Spleen (tissue), 11 donors: Measurements from ENCODE around the gene RNF166. TPM values are rescaled to one million over a fixed set of nuclear protein-coding genes. Genes with fewer than 3 reads are reported as not detected.

ENCODE experiments used
- DNase-seq: peaks from one replicate; pipeline ENCODE4 v3.0.0-alpha.2; 2020
- H3K27ac ChIP-seq, 8 donors: fragments of 200-600 bp; sonication (generic) in 7 of 8; 1 replicate in 4 of 8; 2 replicates in 4 of 8; pipeline versions ENCODE4 v1.5.0 to v1.8.0; 2016 to 2021; ENCODE audit warnings: inconsistent platforms in 4 of 8, mild to moderate bottlenecking in 4 of 8, moderate library complexity in 1 of 8
- H3K27me3 ChIP-seq, 7 donors: fragments of 200-600 bp; sonication (generic) in 6 of 7; replicated peaks in 1 of 7; 1 replicate in 4 of 7; 2 replicates in 3 of 7; pipeline versions ENCODE4 v1.5.0 to v1.8.0; 2016 to 2021; ENCODE audit warnings: inconsistent platforms in 3 of 7, mild to moderate bottlenecking in 1 of 7
- H3K36me3 ChIP-seq, 6 donors: fragments of 200-600 bp; sonication (generic) in 5 of 6; 1 replicate in 4 of 6; 2 replicates in 2 of 6; pipeline versions ENCODE4 v1.5.0 to v1.8.0; 2016 to 2021; ENCODE audit warnings: inconsistent platforms in 2 of 6
- H3K4me1 ChIP-seq, 6 donors: fragments of 200-600 bp; sonication (generic) in 5 of 6; 1 replicate in 3 of 6; 2 replicates in 3 of 6; pipeline versions ENCODE4 v1.5.0 to v1.8.0; 2016 to 2021; ENCODE audit warnings: inconsistent platforms in 3 of 6
- H3K4me3 ChIP-seq, 8 donors: fragments of 200-600 bp; sonication (generic) in 7 of 8; 1 replicate in 4 of 8; 2 replicates in 4 of 8; pipeline versions ENCODE4 v1.5.0 to v1.8.0; 2016 to 2021; ENCODE audit warnings: inconsistent platforms in 4 of 8, mild to moderate bottlenecking in 4 of 8, moderate library complexity in 2 of 8
- H3K9me3 ChIP-seq, 8 donors: fragments of 200-600 bp; sonication (generic) in 7 of 8; 1 replicate in 4 of 8; 2 replicates in 4 of 8; pipeline versions ENCODE4 v1.5.0 to v1.8.0; 2016 to 2021; ENCODE audit warnings: inconsistent platforms in 4 of 8
- CTCF ChIP-seq, 11 experiments: fragments of 200-600 bp in 7 of 11; fragments of 450-650 bp in 4 of 11; sonication (generic) in 4 of 11; IDR thresholded peaks in 8 of 11; conservative IDR thresholded peaks in 3 of 11; 1 replicate in 7 of 11; 2 replicates in 4 of 11; pipeline versions ENCODE4 v1.4.0 to v1.8.0; 2016 to 2021; ENCODE audit warnings: antibody characterized with exemption in 11 of 11, inconsistent platforms in 4 of 11, mild to moderate bottlenecking in 1 of 11
- POLR2A ChIP-seq, 3 donors: fragments of 450-650 bp; IDR thresholded peaks; one replicate each; pipeline ENCODE4 v1.5.1; 2017; ENCODE audit warnings: antibody characterized with exemption in 3 of 3, mild to moderate bottlenecking in 1 of 3
- POLR2AphosphoS5 ChIP-seq, 3 donors: sonication (generic); formaldehyde crosslinking; IDR thresholded peaks; one replicate each; pipeline ENCODE4 v1.5.1; 2017; ENCODE audit warnings: antibody characterized with exemption in 3 of 3
- WGBS, 5 donors: extraction: QIAGEN DNeasy Blood & Tissue Kit in 3 of 5; methylation state at CpG; one replicate each; pipeline versions ENCODE4 v1.1.5 to v1.1.7; 2013 to 2018; 5-methylcytosine and 5-hydroxymethylcytosine counted together
- intact Hi-C: fragments of 100-400 bp; cut with DNase I; formaldehyde crosslinking; loops from one replicate; pipeline ENCODE4 v1.15.0; 2023; ENCODE audit warnings: low total_unique reads
- microRNA-seq, 3 donors: library from miRNA; unstranded; fragments of <30 nt; microRNA quantifications; one replicate each; pipeline versions ENCODE4 to v1.1.0, GENCODE V29; 2019 to 2020
- polyA plus RNA-seq, 3 donors: library from polyadenylated mRNA; stranded (reverse); fragments of 200-250 nt; gene quantifications; one replicate each; pipeline ENCODE4 v1.2.1, GENCODE V29; 2013
- total RNA-seq, 7 donors: library from RNA; depleted of rRNA in 3 of 7; stranded (reverse); fragments of >200 nt in 3 of 7; fragmentation: NEBNext Ultra II Directional in 4 of 7; extraction: Animal tissue kit (Norgen Biotek cat#: 25700) in 4 of 7; gene quantifications; one replicate each; pipeline versions ENCODE4 v1.1.0 to v1.2.1, GENCODE V29; 2016 to 2021
- donor health status: healthy with polysubstance abuse.
- donor health status: DM: no; HTN: no; CAD: no; lungs with moderate emphysema.
- donor health status: DM: no; HTN: no; CAD: no.
- donor health status: Bipolar disorder and iron deficiency.
- donor health status: healthy.
- donor health status: DM: no; HTN: no; CAD: no.
- donor health status: DM: yes; HTN: yes; CAD: no.

Gene RNF166
- total and polyA plus RNA-seq, 10 donors: 55.7 to 135 (median 98.8) TPM

DNA sequence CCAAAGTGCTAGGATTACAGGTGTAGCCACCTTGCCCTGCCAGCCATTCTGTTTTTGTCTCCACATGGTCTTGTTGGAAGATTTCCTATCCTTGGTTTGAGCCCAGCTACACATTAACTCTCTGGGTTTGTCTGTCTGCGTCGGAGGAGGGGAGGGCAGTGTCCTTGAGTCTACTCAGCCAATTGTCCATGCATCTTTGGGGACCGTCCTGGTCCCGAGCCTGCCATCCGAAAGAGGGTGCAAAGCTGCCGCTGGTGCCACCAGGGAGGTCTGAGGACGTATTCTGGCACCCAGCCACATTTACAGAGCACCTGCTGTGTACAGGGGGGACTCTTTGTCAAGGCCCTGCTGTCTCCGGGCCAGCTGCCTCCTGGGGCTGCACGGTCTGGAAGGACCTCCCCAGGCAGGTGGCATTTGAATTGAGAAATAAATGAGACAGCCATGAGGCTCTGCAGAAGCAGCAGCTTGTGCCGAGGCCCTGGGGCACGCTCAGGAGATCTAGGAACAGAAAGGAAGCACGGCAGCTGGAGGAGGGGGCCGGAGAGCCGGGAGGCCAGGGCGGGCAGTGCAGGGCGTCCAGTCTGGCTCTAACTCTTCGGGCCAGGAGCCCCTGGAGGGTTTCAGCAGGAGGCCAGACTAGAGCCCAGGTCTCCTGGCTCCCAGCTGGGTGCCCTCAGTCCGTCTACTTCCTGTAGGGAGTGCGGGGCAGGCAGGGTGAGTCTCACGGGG, 56.8 kb downstream of the RNF166 start:
- peak overlapping the region; percentile 85 to 99 (median 96) for H3K27ac ChIP-seq
- peaks cover 30 to 90% (median 61%) of the 10 kb centered on the region in 6 donors for H3K4me1 ChIP-seq
- no peak for TF ChIP-seq CTCF (IDR thresholded peaks at IDR 0.05 in 8 of 11, conservative IDR thresholded peaks at IDR 0.05 in 3 of 11)
- TF ChIP-seq POLR2A (IDR thresholded peaks at IDR 0.05): no peak
- no peak for TF ChIP-seq POLR2AphosphoS5 (IDR thresholded peaks at IDR 0.05)
- H3K9me3 ChIP-seq: no peaks in the 10 kb centered on the region
- H3K36me3 ChIP-seq: peaks cover 0 to 76% (median 34%) of the 10 kb centered on the region in 6 donors
- peak; percentile 79 for DNase-seq
- intact Hi-C loops: no loop called here
- 63 to 71% (median 65%) methylated on average over 15 to 20 of the region's 20 CpGs for WGBS, 5 donors
- peak overlapping the region; percentile 82 to 97 (median 89) for H3K4me3 ChIP-seq
- H3K27me3 ChIP-seq: no peaks in the 10 kb centered on the region

GRCh38 chr16:88647178-88648070, 58.8 kb downstream of the RNF166 start:
- peaks cover 30 to 100% (median 66%) of the 10 kb centered on the region in 6 donors for H3K4me1 ChIP-seq
- H3K4me3 ChIP-seq: peak overlapping the region in 3 of 8 donors; percentile 82 to 97 (median 93)
- H3K9me3 ChIP-seq: no peaks in the 10 kb centered on the region
- intact Hi-C loops: no loop called here
- 91 to 94% (median 92%) methylated on average over 9 to 22 of the region's 22 CpGs for WGBS, 5 donors
- no peak for TF ChIP-seq CTCF (IDR thresholded peaks at IDR 0.05 in 8 of 11, conservative IDR thresholded peaks at IDR 0.05 in 3 of 11)
- TF ChIP-seq POLR2AphosphoS5 (IDR thresholded peaks at IDR 0.05): peak in 2 of 3 donors; percentile 2 to 66
- DNase-seq: peak; percentile 81
- peak overlapping the region in 4 of 8 donors; percentile 8 to 99 (median 98) for H3K27ac ChIP-seq
- H3K36me3 ChIP-seq: peaks cover 0 to 78% (median 48%) of the 10 kb centered on the region in 6 donors
- H3K27me3 ChIP-seq: no peaks in the 10 kb centered on the region

Small RNA genes lying within 50 kb of the gene (microRNA-seq; reads per million reads assigned to microRNA genes)
- gene MIR4722: 0 to 0.35 (median 0) reads per million in 3 donors

Other genes starting within 250 kb of the RNF166 start
- gene ZC3H18, start 136.0 kb downstream of the RNF166 start, total RNA-seq: 10 to 100 TPM; 24.1 to 65.2 (median 53.6) TPM
- gene ZC3H18, start 136.0 kb downstream of the RNF166 start, polyA plus RNA-seq: 10 to 100 TPM; 18.0 to 29.3 (median 18.3) TPM
- 1 to 10 TPM in 1 of 7 donors, under 1 TPM in 1, not detected in 5; 0.82 to 1.2 TPM for gene IL17C, start 67.8 kb downstream of the RNF166 start, total RNA-seq
- gene IL17C, start 67.8 kb downstream of the RNF166 start, polyA plus RNA-seq: under 1 TPM; 0.39 to 0.64 (median 0.47) TPM
- gene CYBA, start 55.4 kb downstream of the RNF166 start, total RNA-seq: 100 to 1,000 TPM; 557 to 820 (median 628) TPM
- gene CYBA, start 55.4 kb downstream of the RNF166 start, polyA plus RNA-seq: 100 to 1,000 TPM; 649 to 925 (median 917) TPM
- 10 to 100 TPM; 24.1 to 49.3 (median 35.1) TPM for gene MVD, start 43.3 kb downstream of the RNF166 start, total RNA-seq
- 10 to 100 TPM; 35.1 to 74.9 (median 57.3) TPM for gene MVD, start 43.3 kb downstream of the RNF166 start, polyA plus RNA-seq
- gene SNAI3, start 19.9 kb downstream of the RNF166 start, total RNA-seq: 1 to 10 TPM; 4.8 to 7.6 (median 6.0) TPM
- gene SNAI3, start 19.9 kb downstream of the RNF166 start, polyA plus RNA-seq: 1 to 10 TPM; 5.6 to 7.8 (median 7.1) TPM
- 10 to 100 TPM in 4 of 7 donors, 1 to 10 TPM in 3; 7.2 to 28.2 (median 11.7) TPM for gene CTU2, start 95 bp upstream of the RNF166 start, total RNA-seq
- gene CTU2, start 95 bp upstream of the RNF166 start, polyA plus RNA-seq: 10 to 100 TPM; 16.6 to 24.5 (median 16.8) TPM
- gene PIEZO1, start 78.8 kb upstream of the RNF166 start, total RNA-seq: 100 to 1,000 TPM; 154 to 249 (median 199) TPM
- gene PIEZO1, start 78.8 kb upstream of the RNF166 start, polyA plus RNA-seq: 100 to 1,000 TPM; 145 to 385 (median 371) TPM
- gene CDT1, start 97.4 kb upstream of the RNF166 start, total RNA-seq: 10 to 100 TPM in 2 of 7 donors, 1 to 10 TPM in 5; 1.5 to 17.2 (median 5.3) TPM
- 1 to 10 TPM in 2 of 3 donors, under 1 TPM in 1; 1.00 to 3.9 (median 2.5) TPM for gene CDT1, start 97.4 kb upstream of the RNF166 start, polyA plus RNA-seq
- 100 to 1,000 TPM in 3 of 7 donors, 10 to 100 TPM in 4; 84.1 to 112 (median 96.8) TPM for gene APRT, start 105.5 kb upstream of the RNF166 start, total RNA-seq
- 100 to 1,000 TPM; 187 to 259 (median 225) TPM for gene APRT, start 105.5 kb upstream of the RNF166 start, polyA plus RNA-seq
- gene GALNS, start 150.5 kb upstream of the RNF166 start, total RNA-seq: 10 to 100 TPM; 37.6 to 71.6 (median 53.4) TPM
- 10 to 100 TPM in 2 of 3 donors, 1 to 10 TPM in 1; 9.7 to 19.5 (median 11.1) TPM for gene GALNS, start 150.5 kb upstream of the RNF166 start, polyA plus RNA-seq
- gene TRAPPC2L, start 150.7 kb upstream of the RNF166 start, total RNA-seq: 10 to 100 TPM; 28.9 to 44.1 (median 38.6) TPM
- 10 to 100 TPM; 55.0 to 87.5 (median 74.2) TPM for gene TRAPPC2L, start 150.7 kb upstream of the RNF166 start, polyA plus RNA-seq
- 1 to 10 TPM in 1 of 7 donors, under 1 TPM in 2, not detected in 4; 0.72 to 1.3 (median 0.85) TPM for gene PABPN1L, start 160.3 kb upstream of the RNF166 start, total RNA-seq
- under 1 TPM; 0.26 to 0.67 (median 0.29) TPM for gene PABPN1L, start 160.3 kb upstream of the RNF166 start, polyA plus RNA-seq